Inflammatory macrophage treated with lipopolysaccharide for 4 hours (primary cell): ENCODE measurements around the gene SLC43A1.
"Not testable (repeated sequence)": the region's sequence is repeated elsewhere in the genome, so short reads cannot be mapped to it uniquely, and the experiment has no call there.

Experiments
- DNase-seq: peaks from one replicate; pipeline ENCODE4 v3.0.0-alpha.2; 2020

SLC43A1 gene

GRCh38 chr11:57515332-57516060 is at the start of gene SLC43A1:
TSS of gene SLC43A1 (minus strand) at chr11:57515702. CDS start at chr11:57514111, 1,591 bp downstream.
- no peak for DNase-seq

- no peak for DNase-seq
Observed at GRCh38 chr11:57562596-57562995, 47.1 kb upstream of the SLC43A1 start.

DNA sequence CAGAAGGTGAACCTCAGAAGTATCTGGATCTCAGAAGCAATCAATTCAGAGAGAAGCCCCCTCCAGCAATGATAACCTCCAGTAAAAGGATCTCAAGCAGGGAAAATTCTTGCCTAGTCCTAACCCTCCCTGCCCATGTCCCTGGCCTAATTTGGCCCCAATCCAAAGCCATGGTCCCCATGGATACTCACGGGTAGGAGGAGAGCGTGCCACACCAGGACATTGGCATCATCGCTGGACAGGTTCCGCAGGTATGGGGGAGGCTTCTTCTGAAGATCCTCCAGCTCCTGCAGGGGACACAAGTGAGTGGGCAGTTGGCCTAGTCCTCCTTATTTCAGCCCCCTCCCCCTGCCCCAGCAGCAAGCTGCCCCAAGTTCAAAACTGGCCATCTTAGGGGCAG is 44.6 kb upstream of the SLC43A1 start:
- no peak for DNase-seq

- DNase-seq: no peak
Observed at GRCh38 chr11:57556041-57556440, 40.5 kb upstream of the SLC43A1 start.

DNA sequence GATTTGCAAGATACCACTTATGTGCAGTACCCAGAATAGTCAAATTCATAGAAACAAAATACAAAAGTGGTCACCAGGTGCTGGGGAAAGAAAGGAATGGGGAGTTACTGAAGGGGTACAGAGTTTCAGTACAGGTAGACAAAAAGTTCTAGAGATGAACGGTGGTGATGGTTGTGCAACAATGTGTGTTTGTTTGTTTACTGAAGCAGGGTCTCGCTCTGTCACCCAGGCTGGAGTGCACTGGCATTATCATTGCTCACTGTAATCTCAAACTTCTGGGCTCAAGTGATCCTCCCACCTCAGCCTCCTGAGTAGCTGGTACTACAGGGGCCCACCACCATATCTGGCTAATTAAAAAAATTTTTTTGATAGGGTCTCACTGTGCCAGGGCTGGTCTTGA is 39.9 kb upstream of the SLC43A1 start:
- DNase-seq: no peak

DNA sequence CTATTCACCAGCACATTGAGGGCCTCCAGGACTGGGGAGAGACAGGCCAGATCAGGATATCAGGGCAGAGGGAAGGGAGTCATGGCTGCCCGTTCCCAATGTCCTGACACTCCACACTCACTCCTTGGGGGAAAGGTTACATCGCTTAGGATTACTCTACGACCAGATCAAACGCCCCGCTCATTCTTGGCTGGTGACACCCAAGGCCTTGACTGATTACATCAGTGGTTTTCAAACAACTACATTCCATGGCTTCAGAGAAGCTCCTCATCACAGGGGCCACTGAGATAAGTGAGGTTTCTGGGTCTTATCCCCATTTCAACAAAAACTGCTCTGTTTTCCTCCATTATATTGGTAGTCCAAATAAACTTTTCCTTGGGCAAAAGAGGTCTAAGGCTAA is 37.0 kb upstream of the SLC43A1 start:
- no peak for DNase-seq

DNA sequence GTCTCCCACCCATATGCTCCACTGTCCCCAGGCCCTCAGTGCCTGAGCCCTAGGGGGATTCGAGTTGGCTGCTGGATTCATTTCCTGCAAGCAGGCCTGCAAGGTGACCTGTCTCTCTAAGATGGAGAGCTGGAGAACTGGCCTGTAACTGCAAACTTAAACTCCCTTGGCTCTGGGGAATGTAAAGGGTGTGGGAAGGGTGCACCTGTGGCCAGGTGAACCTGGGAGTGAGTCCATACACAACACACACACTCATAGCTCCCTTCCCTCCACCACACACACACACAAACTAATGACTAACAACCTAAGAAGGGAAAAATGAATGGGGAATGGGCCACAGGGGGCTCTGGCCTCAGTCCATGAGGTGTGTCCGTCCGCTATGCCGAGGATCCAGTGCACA is 36.4 kb upstream of the SLC43A1 start:
- no peak for DNase-seq

DNA sequence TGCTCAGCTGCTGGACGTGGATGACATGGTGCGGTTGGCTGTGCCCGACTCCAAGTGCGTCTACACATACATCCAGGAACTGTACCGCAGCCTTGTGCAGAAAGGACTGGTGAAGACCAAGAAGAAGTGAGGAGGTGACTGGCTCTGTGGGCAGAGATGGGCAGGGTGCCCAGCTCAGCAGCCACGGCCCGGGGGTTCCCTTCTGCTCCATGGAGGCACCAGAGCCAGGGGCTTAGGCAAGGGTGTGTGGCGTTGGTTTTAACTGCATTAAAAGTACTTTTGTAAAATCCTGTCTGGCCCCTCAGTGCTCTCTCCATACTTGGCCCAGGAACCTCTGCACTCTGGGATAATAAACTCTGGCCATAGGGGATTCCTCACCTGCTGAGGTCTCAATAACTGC is 34.5 kb upstream of the SLC43A1 start:
- DNase-seq: no peak

GRCh38 chr11:57547854-57548377 is 32.4 kb upstream of the SLC43A1 start:
- peak; percentile 55 for DNase-seq

GRCh38 chr11:57546869-57547475 is 31.5 kb upstream of the SLC43A1 start:
- DNase-seq: peak; percentile 43

DNA sequence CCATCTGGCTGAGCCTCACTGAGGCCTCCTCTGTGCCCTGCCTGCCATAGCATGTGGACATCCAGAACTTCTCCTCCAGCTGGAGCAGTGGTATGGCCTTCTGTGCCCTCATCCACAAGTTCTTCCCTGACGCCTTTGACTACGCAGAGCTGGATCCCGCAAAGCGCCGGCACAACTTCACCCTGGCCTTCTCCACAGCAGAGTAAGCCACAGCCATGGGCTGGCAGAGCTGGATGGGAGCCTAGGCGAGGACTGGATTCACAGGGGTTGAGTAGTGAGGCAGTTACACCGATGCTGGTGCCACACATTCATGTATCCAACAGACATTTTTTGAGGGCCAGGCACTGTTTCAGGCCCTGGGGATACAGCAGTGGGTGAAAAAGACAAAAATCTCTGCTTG is 30.9 kb upstream of the SLC43A1 start:
- no peak for DNase-seq

GRCh38 chr11:57545883-57546282 is 30.4 kb upstream of the SLC43A1 start:
- no peak for DNase-seq

DNA sequence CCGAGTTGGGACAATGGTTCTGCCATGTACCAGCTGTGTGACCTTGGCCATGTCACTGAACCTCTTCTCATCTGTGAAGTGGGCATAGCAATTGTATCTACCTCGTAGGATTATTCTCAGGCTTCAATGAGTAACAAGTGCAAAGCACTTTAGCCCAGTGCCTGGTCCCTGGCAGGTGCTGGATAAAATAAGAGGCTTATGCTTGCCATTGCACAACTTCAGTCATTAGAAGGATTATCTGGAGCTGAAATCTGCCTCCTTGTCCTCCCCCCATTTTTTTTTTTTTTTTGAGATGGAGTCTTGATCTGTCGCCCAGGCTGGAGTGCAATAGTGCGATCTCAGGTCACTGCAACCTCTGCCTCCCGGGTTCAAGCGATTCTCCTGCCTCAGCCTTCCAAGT is 29.1 kb upstream of the SLC43A1 start:
- DNase-seq: no peak

DNA sequence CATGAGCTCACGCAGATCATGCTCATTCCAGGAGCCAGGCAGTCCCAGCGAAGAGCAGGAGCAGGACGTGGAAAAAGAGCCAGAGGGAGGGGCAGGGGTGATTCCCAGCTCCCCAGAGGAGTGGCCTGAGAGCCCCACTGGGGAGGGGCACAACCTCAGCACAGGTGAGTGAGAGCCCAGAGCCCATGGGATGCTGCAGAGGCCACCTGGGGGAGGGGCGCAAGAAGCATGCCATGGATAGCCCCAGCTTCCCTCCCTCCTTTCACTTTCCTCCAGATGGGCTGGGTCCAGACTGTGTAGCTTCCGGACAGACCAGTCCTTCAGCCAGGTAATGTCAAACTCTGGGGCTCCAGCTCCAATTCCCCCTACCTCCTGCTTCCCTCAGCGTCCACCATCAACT is 28.1 kb upstream of the SLC43A1 start:
- no peak for DNase-seq

DNA sequence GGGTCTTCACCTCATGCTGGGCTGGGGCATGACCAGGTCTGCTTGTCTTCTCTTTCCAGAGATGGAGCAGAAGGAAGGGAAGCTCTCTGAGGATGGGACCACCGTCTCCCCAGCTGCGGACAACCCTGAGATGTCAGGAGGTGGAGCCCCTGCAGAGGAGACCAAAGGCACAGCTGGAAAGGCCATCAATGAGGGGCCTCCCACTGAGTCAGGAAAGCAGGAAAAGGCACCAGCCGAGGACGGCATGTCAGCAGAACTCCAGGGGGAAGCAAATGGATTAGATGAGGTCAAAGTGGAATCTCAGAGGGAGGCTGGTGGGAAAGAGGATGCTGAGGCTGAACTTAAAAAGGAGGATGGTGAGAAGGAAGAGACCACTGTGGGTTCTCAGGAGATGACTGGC is 27.1 kb upstream of the SLC43A1 start:
- DNase-seq: no peak

DNA sequence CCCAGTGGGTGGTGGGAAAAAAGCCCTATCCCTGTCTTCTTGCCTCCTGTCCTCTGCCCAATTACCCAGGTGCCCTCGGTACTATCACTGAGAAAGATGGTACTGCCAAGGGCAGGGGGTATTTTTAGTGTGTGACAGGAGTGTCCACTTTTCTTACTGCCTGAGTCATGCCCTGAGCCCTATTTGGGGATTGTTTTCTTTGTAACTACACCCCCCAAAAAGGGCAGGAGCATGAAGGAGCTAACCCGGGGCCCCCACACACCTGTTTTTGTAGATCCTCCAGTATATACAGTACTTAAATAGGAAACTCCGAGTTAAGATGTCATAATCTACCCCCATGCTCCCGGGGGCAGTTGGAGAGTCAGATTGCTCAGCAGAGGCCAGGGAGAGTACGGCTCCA is 25.7 kb upstream of the SLC43A1 start:
- DNase-seq: no peak

DNA sequence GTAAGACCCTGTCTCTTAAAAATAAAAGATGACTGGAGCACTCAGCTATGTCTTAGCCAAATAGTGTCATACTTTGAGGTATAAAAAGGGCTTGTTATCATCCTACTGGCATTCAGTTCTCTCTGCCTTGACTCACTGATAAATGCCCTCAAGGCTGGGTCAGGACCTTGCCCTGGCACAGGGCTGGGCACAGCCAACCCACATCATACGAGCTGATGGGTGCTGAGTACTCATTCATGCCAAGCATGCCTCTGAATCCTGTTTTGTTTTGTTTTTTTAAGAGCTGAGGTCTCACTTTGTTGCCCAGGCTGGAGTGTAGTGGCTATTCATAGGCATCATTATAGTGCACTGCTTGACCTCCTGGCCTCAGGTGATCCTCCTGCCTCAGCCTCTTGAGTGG is 23.8 kb upstream of the SLC43A1 start:
- DNase-seq: no peak

- DNase-seq: no peak
Observed at GRCh38 chr11:57536947-57537619, 21.6 kb upstream of the SLC43A1 start, which contains the start of gene SMTNL1. TSS of gene SMTNL1 (plus strand) at chr11:57537595. CDS start at chr11:57542643, 5,048 bp downstream.

- DNase-seq: not testable (repeated sequence)
Observed at GRCh38 chr11:57534449-57534848, 18.9 kb upstream of the SLC43A1 start.

GRCh38 chr11:57530596-57531507 is 15.3 kb upstream of the SLC43A1 start, which contains the start of gene TIMM10:
TSS of gene TIMM10 (minus strand) at chr11:57530754. CDS start at chr11:57530189, 565 bp downstream.
- DNase-seq: peak; percentile 97

DNA sequence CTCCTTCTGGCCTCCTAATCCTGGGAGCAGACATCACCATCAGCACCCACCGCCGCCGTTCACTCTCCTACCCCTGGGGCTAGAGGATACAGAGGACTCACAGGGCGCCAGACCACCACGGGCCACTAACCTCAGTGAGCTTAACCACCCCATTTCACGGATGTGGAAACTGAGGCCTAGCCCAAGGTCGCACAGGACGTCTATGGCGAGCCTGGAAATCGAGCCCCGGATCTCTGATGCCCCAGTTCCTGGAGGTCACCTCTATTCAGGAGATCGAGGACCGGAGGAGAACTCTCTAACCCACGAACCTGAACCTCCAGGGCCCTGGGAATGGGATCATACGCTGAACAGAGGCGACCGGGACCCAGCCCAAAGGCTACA is 14.7 kb upstream of the SLC43A1 start:
- no peak for DNase-seq

GRCh38 chr11:57529012-57529411 is 13.5 kb upstream of the SLC43A1 start:
- DNase-seq: no peak
